CD4-positive, alpha-beta T cell (primary cell): ENCODE data around the gene FABP6. TPM values are rescaled to one million over a fixed set of nuclear protein-coding genes. Genes with fewer than 3 reads are reported as not detected.

ENCODE experiments used
- ATAC-seq: fragments of 200-7000 bp; cut with Tn5 transposase; one replicate; pipeline ENCODE4 v1.10.0; 2022; ENCODE audit warnings: mild to moderate bottlenecking; ENCODE audit not compliant: poor library complexity
- CTCF ChIA-PET: fragments of 350-600 bp; sonication (Branson Sonifier 250); formaldehyde crosslinking; loops from one replicate; lab custom pipeline; 2021; ENCODE audit warnings: antibody characterized with exemption, inconsistent platforms; lab: Charles Lee
- POLR2A ChIA-PET: fragments of 350-600 bp; sonication (Branson Sonifier 250); formaldehyde crosslinking; loops from one replicate; lab custom pipeline; 2021; ENCODE audit warnings: antibody characterized with exemption, inconsistent platforms; lab: Charles Lee
- DNase-seq, 14 experiments: peaks; one replicate each; pipeline ENCODE4 v3.0.0-alpha.2; 2013 to 2020; ENCODE audit warnings: mixed read lengths in 2 of 14
- H3K27ac ChIP-seq, 2 donors: one replicate each; pipeline versions ENCODE4 v1.5.1 to v1.7.0; 2013; ENCODE audit warnings: low read length in 2 of 2, low read depth in 1 of 2, mild to moderate bottlenecking in 1 of 2
- H3K27me3 ChIP-seq, 2 experiments: 1 replicate in 1 of 2; 2 replicates in 1 of 2; pipeline versions ENCODE4 v1.6.1 to v1.7.0; 2013; ENCODE audit warnings: low read length in 2 of 2, control low read depth in 1 of 2, mild to moderate bottlenecking in 1 of 2, moderate library complexity in 1 of 2; ENCODE audit not compliant: insufficient read depth in 2 of 2, control insufficient read depth in 1 of 2
- H3K36me3 ChIP-seq: one replicate; pipeline ENCODE4 v1.6.1; 2013; ENCODE audit warnings: low read length, control low read depth; ENCODE audit not compliant: insufficient read depth
- H3K4me1 ChIP-seq: one replicate; pipeline ENCODE4 v1.6.1; 2013; ENCODE audit warnings: low read length, control low read depth; ENCODE audit not compliant: insufficient read depth
- H3K4me3 ChIP-seq: one replicate; pipeline ENCODE4 v1.5.1; 2013; ENCODE audit warnings: mild to moderate bottlenecking, low read length, moderate library complexity
- H3K9me3 ChIP-seq, 2 experiments: 1 replicate in 1 of 2; 2 replicates in 1 of 2; pipeline versions ENCODE4 v1.6.1 to v1.7.0; 2013; ENCODE audit warnings: low read length in 2 of 2, mild to moderate bottlenecking in 2 of 2, control low read depth in 1 of 2, moderate library complexity in 1 of 2; ENCODE audit not compliant: control insufficient read depth in 1 of 2, insufficient read depth in 1 of 2
- H3K27ac Mint-ChIP-seq: one replicate; pipeline ENCODE4 v1.8.0; 2020; ENCODE audit warnings: mixed read lengths
- H3K27me3 Mint-ChIP-seq: one replicate; pipeline ENCODE4 v1.8.0; 2021; ENCODE audit warnings: mixed read lengths
- H3K36me3 Mint-ChIP-seq: one replicate; pipeline ENCODE4 v1.8.0; 2021; ENCODE audit warnings: low read depth, mixed read lengths
- H3K4me1 Mint-ChIP-seq: one replicate; pipeline ENCODE4 v1.8.0; 2021; ENCODE audit warnings: low read depth, mixed read lengths
- H3K4me3 Mint-ChIP-seq: one replicate; pipeline ENCODE4 v1.8.0; 2020; ENCODE audit warnings: mild to moderate bottlenecking, mixed read lengths
- H3K9me3 Mint-ChIP-seq: one replicate; pipeline ENCODE4 v1.8.0; 2020; ENCODE audit warnings: mixed read lengths
- intact Hi-C, 2 experiments: fragments of 100-400 bp; cut with DNase I in 1 of 2; cut with micrococcal nuclease in 1 of 2; formaldehyde crosslinking; loops; one replicate each; pipeline versions ENCODE4 v1.15.1 to v1.9.0; 2023 to 2025; cut with DNase I, micrococcal nuclease
- total RNA-seq, 174 experiments: library from RNA in 2 of 174; stranded (reverse) in 2 of 174; gene quantifications; one replicate each; pipeline ENCODE4 v1.2.3 and lab custom pipeline; 2021 to 2026
- TF ChIP-seq, protein P1 (sequence below): fragments of 200-600 bp; IDR thresholded peaks from one replicate; pipeline ENCODE4 v1.8.0; 2022; ENCODE audit warnings: antibody characterized with exemption, mild to moderate bottlenecking

The FABP6 gene
- total RNA-seq, 2 experiments from 2014 or later, result not detected

DNA sequence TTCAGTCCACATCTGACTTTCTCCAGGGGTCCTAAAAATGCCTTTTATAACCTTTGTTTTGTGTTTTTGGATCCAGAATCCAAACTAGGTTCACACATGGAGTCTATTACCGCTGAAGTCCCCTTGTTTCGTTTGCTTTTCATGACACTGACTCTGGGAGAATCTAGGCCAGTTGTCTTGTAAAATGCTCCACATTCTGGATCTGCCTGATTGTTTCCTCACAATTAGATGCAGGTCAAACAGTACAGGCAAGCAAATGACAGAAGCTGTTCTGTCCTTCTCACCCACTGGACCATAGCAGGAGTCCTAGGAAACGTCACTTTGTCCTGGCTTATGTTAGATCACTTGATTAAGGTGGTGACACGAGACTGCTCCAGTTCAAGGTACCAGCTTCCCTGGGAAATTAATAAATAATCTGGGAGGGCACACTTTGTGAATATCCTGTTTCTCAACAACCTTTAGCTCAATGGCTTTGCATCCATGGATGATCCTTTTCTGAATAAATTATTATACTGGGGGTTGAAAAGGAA lies 34.1 kb downstream of the FABP6 start:
- no peak overlapping the region for H3K27ac Mint-ChIP-seq
- no peak overlapping the region for H3K4me3 Mint-ChIP-seq
- no peak for ATAC-seq
- intact Hi-C loops, result no loop called here
- no peaks in the 10 kb centered on the region for H3K27me3 Mint-ChIP-seq
- no peaks in the 10 kb centered on the region for H3K9me3 Mint-ChIP-seq
- Histone ChIP-seq H3K4me3 (no peak overlapping the region), H3K36me3 (no peaks in the 10 kb centered on the region), H3K27ac (no peak overlapping the region), H3K27me3 (no peaks in the 10 kb centered on the region), H3K4me1 (peaks cover under 1% of the 10 kb centered on the region), H3K9me3 (peaks cover 0 to 4% of the 10 kb centered on the region in 2 experiments)
- ChIA-PET CTCF (no interaction called here), POLR2A (no interaction called here)
- no peaks in the 10 kb centered on the region for H3K36me3 Mint-ChIP-seq
- H3K4me1 Mint-ChIP-seq, result no peaks in the 10 kb centered on the region
- TF ChIP-seq, protein P1, sequence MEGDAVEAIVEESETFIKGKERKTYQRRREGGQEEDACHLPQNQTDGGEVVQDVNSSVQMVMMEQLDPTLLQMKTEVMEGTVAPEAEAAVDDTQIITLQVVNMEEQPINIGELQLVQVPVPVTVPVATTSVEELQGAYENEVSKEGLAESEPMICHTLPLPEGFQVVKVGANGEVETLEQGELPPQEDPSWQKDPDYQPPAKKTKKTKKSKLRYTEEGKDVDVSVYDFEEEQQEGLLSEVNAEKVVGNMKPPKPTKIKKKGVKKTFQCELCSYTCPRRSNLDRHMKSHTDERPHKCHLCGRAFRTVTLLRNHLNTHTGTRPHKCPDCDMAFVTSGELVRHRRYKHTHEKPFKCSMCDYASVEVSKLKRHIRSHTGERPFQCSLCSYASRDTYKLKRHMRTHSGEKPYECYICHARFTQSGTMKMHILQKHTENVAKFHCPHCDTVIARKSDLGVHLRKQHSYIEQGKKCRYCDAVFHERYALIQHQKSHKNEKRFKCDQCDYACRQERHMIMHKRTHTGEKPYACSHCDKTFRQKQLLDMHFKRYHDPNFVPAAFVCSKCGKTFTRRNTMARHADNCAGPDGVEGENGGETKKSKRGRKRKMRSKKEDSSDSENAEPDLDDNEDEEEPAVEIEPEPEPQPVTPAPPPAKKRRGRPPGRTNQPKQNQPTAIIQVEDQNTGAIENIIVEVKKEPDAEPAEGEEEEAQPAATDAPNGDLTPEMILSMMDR, result no peak
- DNase-seq, result no peak

DNA sequence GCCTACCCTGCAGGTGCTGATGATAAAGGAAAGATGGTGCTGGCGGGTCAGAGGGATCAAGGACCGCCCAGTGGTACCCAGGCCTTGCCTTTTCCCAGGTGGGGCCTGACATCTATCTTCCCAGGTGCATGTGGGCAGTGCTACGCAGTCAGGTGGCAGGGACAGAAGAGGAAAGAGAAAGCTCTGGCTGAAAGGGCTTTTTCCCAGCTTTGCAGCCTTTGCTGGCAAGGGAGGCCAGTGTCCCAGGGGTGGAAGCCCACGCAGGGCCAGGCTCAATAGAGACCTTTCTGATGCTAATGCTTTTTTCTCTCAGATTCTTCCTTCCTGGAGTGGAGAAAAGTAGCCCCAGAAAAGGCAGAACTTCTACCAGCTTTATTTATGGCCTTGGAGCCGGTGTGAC lies 36.7 kb downstream of the FABP6 start:
- H3K36me3 Mint-ChIP-seq, result no peaks in the 10 kb centered on the region
- Histone ChIP-seq H3K4me1 (peaks cover 2% of the 10 kb centered on the region), H3K36me3 (no peaks in the 10 kb centered on the region), H3K27ac (no peak overlapping the region), H3K4me3 (no peak overlapping the region), H3K9me3 (peaks cover 0 to 4% of the 10 kb centered on the region in 2 experiments), H3K27me3 (no peaks in the 10 kb centered on the region)
- ChIA-PET POLR2A (no interaction called here), CTCF (no interaction called here)
- no peaks in the 10 kb centered on the region for H3K4me1 Mint-ChIP-seq
- no peak overlapping the region for H3K4me3 Mint-ChIP-seq
- H3K27me3 Mint-ChIP-seq, result no peaks in the 10 kb centered on the region
- ATAC-seq, result no peak
- DNase-seq, result no peak
- TF ChIP-seq, protein P1, result no peak
- no peaks in the 10 kb centered on the region for H3K9me3 Mint-ChIP-seq
- H3K27ac Mint-ChIP-seq, result no peak overlapping the region
- intact Hi-C loops, result no loop called here

DNA sequence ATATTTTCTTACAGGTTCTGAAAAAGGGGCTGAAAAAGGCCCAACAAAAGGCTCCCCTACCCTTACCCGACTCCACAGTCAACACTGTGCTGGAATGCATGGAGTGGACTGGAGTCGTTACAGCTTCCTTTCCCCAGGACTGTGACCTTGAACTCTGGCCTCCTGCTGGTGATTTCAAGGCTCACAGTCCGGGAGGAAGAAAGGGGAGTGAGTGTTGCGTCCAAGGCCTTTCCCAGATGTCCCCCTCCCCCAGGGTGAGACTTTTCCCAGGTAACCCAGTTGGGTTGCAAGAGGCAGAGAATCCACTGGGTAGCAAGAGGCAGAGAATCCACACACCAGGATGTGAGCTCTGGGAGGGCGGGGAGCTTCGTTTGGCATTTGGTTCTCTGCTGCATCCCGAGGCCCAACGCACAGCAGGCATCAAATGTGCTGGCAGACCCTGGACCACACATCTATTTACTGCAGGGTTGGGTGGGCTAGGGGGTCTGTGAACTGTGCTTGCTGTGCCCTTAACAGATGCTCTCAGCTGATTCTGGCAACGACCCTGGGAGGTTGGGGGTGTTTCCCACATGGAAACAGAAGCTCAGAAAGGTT lies 37.5 kb downstream of the FABP6 start:
- intact Hi-C loops, result no loop called here
- DNase-seq (no peak), ATAC-seq (no peak)
- POLR2A ChIA-PET, result no interaction called here
- no peaks in the 10 kb centered on the region for H3K27me3 ChIP-seq
- no peak overlapping the region for H3K4me3 ChIP-seq
- Mint-ChIP-seq H3K36me3 (no peaks in the 10 kb centered on the region), H3K4me3 (no peak overlapping the region), H3K27me3 (no peaks in the 10 kb centered on the region), H3K9me3 (no peaks in the 10 kb centered on the region), H3K4me1 (peaks cover 5% of the 10 kb centered on the region), H3K27ac (no peak overlapping the region)
- no peak overlapping the region for H3K27ac ChIP-seq
- TF ChIP-seq, protein P1, result no peak
- CTCF ChIA-PET, result no interaction called here
- H3K4me1 ChIP-seq, result peaks cover 2% of the 10 kb centered on the region
- H3K36me3 ChIP-seq, result no peaks in the 10 kb centered on the region
- H3K9me3 ChIP-seq, result peaks cover 0 to 4% of the 10 kb centered on the region in 2 experiments
